PFSK-1 (cell line): Measurements from ENCODE around the gene DOC2B.

Experiments
- POLR2AphosphoS5 ChIP-seq: IDR thresholded peaks from 2 replicates; pipeline ENCODE4 v1.6.1; 2012; ENCODE audit warnings: low read depth, mild to moderate bottlenecking, control low read depth, low read length, moderate library complexity
- TAF1 ChIP-seq: IDR thresholded peaks from 2 replicates; pipeline ENCODE4 v1.6.1; 2012; ENCODE audit warnings: low read length, control low read depth, borderline replicate concordance; ENCODE audit not compliant: insufficient read depth
- TF ChIP-seq, protein P1 (sequence below), 2 experiments: IDR thresholded peaks; 2 replicates each; pipeline versions ENCODE4 v1.6.1 to v1.8.0; 2011 to 2012; ENCODE audit warnings: low read depth in 2 of 2, low read length in 2 of 2, control low read depth in 1 of 2, inconsistent platforms in 1 of 2, mild to moderate bottlenecking in 1 of 2, moderate library complexity in 1 of 2; ENCODE audit not compliant: insufficient read depth in 1 of 2

- no peak for TF ChIP-seq TAF1
- TF ChIP-seq, protein P1, sequence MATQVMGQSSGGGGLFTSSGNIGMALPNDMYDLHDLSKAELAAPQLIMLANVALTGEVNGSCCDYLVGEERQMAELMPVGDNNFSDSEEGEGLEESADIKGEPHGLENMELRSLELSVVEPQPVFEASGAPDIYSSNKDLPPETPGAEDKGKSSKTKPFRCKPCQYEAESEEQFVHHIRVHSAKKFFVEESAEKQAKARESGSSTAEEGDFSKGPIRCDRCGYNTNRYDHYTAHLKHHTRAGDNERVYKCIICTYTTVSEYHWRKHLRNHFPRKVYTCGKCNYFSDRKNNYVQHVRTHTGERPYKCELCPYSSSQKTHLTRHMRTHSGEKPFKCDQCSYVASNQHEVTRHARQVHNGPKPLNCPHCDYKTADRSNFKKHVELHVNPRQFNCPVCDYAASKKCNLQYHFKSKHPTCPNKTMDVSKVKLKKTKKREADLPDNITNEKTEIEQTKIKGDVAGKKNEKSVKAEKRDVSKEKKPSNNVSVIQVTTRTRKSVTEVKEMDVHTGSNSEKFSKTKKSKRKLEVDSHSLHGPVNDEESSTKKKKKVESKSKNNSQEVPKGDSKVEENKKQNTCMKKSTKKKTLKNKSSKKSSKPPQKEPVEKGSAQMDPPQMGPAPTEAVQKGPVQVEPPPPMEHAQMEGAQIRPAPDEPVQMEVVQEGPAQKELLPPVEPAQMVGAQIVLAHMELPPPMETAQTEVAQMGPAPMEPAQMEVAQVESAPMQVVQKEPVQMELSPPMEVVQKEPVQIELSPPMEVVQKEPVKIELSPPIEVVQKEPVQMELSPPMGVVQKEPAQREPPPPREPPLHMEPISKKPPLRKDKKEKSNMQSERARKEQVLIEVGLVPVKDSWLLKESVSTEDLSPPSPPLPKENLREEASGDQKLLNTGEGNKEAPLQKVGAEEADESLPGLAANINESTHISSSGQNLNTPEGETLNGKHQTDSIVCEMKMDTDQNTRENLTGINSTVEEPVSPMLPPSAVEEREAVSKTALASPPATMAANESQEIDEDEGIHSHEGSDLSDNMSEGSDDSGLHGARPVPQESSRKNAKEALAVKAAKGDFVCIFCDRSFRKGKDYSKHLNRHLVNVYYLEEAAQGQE (IDR thresholded peaks at IDR 0.05; ENCODE audit: insufficient read depth in 1 of 2, low read depth in 2 of 2, low read length in 2 of 2) = no peak
- no peak for TF ChIP-seq POLR2AphosphoS5
Observed at GRCh38 chr17:177155-177554, 4.3 kb downstream of the DOC2B start.
